ENCODE measurements around the gene LFNG. TPM values are rescaled to one million over a fixed set of nuclear protein-coding genes. Genes with fewer than 3 reads are reported as not detected.
A peak's percentile ranks its signal among the peaks of the same experiment; 100 is the strongest.

The LFNG gene
- total RNA-seq, 1 donor from 2014 or later: 58.0 TPM

DNA sequence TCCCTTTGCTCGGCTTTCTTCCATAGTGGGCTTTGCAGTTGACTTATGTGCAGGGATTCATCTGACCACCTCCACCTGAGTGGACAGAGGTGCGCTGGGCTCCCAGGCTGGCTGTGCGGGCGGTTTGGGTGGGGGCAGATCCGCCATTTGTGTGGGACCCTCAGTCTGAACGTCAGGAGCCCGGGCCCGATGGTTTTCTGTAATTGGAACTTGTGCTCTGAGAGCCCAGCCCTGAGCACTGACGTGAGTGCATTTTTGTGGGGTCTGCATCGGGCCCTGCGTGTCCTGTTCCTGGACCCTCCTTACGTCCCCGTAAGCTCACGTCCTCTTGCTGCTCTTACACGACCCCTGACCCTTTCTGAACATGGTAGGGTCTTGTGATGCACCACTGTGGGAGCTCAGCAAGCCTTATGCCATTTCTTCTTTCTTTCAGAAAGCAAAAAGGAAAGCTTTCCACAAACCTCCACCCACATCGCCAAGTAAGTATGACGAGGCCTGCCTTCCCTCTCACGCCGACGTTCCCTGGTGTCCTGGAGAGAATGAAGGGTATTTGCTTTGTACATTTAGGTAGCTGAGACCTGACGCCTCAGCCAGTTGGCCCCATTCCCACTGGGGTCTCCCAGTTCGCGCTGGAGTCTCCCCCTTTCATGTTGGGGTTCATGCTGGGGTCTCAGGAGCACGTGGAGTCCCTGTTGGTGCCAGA is 49.1 kb downstream of the LFNG start:
- Mint-ChIP-seq H3K9me3 (no peaks in the 10 kb centered on the region), H3K27ac (peak overlapping the region; percentile 42), H3K27me3 (ENCODE audit: insufficient read depth, low read depth) (no peaks in the 10 kb centered on the region), H3K4me3 (no peak overlapping the region), H3K36me3 (peaks cover 6% of the 10 kb centered on the region), H3K4me1 (peaks cover 50% of the 10 kb centered on the region)
- no peak for DNase-seq (ENCODE audit: low spot score)
- Histone ChIP-seq H3K4me2 (peak overlapping the region; percentile 60), H3K9me3 (ENCODE audit: low read depth) (no peaks in the 10 kb centered on the region), H3K4me3 (no peak overlapping the region), H3K27me3 (no peaks in the 10 kb centered on the region), H3K4me1 (peaks cover 32% of the 10 kb centered on the region), H2AFZ (replicated peaks) (no peak overlapping the region), H3K9ac (no peak overlapping the region), H4K20me1 (ENCODE audit: low read depth) (peaks cover 4% of the 10 kb centered on the region), H3K27ac (no peak overlapping the region), H3F3A (ENCODE audit: low read depth) (peaks cover 24% of the 10 kb centered on the region), H3K36me3 (no peaks in the 10 kb centered on the region), H3K79me2 (ENCODE audit: low read depth) (peaks cover 6% of the 10 kb centered on the region)
- TF ChIP-seq, protein P1, sequence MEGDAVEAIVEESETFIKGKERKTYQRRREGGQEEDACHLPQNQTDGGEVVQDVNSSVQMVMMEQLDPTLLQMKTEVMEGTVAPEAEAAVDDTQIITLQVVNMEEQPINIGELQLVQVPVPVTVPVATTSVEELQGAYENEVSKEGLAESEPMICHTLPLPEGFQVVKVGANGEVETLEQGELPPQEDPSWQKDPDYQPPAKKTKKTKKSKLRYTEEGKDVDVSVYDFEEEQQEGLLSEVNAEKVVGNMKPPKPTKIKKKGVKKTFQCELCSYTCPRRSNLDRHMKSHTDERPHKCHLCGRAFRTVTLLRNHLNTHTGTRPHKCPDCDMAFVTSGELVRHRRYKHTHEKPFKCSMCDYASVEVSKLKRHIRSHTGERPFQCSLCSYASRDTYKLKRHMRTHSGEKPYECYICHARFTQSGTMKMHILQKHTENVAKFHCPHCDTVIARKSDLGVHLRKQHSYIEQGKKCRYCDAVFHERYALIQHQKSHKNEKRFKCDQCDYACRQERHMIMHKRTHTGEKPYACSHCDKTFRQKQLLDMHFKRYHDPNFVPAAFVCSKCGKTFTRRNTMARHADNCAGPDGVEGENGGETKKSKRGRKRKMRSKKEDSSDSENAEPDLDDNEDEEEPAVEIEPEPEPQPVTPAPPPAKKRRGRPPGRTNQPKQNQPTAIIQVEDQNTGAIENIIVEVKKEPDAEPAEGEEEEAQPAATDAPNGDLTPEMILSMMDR (IDR thresholded peaks at IDR 0.05): no peak
- no peak for TF ChIP-seq EZH2 (IDR thresholded peaks at IDR 0.05)
- no peak for TF ChIP-seq EZH2phosphoT487 (IDR thresholded peaks at IDR 0.05)

DNA sequence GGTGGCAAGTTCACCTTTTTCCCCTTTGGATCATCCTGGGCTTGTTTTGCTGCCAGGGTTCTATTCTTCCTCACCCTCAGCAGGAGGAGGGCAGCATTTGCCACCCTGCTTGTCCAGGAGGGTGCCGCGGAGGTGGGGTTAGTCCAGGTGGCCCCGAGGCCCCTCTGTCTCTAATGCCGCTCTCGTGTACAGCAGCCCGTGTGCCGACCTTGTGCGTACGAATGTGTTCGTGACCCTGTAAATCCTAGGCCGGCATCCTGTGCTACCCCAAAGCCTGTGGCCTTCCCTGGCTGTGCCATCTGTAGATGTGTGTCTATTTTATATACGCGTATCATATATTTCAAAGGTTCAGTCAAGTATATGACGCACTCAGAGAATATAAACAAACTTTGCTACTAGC is 49.8 kb downstream of the LFNG start:
- H3K27ac Mint-ChIP-seq: no peak overlapping the region
- H3K4me1 Mint-ChIP-seq: peaks cover 55% of the 10 kb centered on the region
- peaks cover 10% of the 10 kb centered on the region for H4K20me1 ChIP-seq (ENCODE audit: low read depth)
- no peaks in the 10 kb centered on the region for H3K27me3 ChIP-seq
- H3K4me3 Mint-ChIP-seq: no peak overlapping the region
- DNase-seq (ENCODE audit: low spot score): no peak
- H3K36me3 Mint-ChIP-seq: peaks cover 9% of the 10 kb centered on the region
- H3K9me3 ChIP-seq (ENCODE audit: low read depth): no peaks in the 10 kb centered on the region
- H3K4me2 ChIP-seq: peak overlapping the region; percentile 60
- peaks cover 32% of the 10 kb centered on the region for H3K4me1 ChIP-seq
- H3K27me3 Mint-ChIP-seq (ENCODE audit: insufficient read depth, low read depth): no peaks in the 10 kb centered on the region
- TF ChIP-seq EZH2phosphoT487 (IDR thresholded peaks at IDR 0.05) (no peak), EZH2 (IDR thresholded peaks at IDR 0.05) (no peak)
- TF ChIP-seq, protein P1 (IDR thresholded peaks at IDR 0.05): no peak
- peaks cover 28% of the 10 kb centered on the region for H3F3A ChIP-seq (ENCODE audit: low read depth)
- no peak overlapping the region for H3K9ac ChIP-seq
- no peaks in the 10 kb centered on the region for H3K9me3 Mint-ChIP-seq
- H2AFZ ChIP-seq (replicated peaks): no peak overlapping the region
- no peaks in the 10 kb centered on the region for H3K36me3 ChIP-seq
- H3K79me2 ChIP-seq (ENCODE audit: low read depth): peaks cover 5% of the 10 kb centered on the region
- no peak overlapping the region for H3K27ac ChIP-seq
- H3K4me3 ChIP-seq: no peak overlapping the region

DNA sequence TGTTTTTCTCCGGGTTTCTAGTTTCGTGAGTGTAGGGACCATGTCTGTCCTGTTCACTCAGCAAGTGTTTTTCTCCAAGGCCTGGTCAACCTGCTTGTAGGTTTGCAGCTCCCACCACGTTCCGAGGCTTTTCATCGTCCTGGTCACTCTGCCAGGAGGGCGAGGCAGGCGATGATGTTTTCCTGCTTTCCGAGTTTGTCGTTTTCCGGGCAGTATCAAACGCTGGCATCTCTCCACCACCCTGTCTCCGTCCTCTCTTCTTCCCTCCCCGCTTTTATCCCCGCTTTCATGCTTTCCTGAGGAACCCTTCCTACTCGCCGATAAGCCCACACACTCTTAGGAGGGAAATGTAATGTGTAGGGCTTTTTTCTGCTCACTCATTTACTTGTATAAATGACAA is 50.4 kb downstream of the LFNG start:
- no peak for TF ChIP-seq EZH2phosphoT487 (IDR thresholded peaks at IDR 0.05)
- TF ChIP-seq EZH2 (IDR thresholded peaks at IDR 0.05): no peak
- TF ChIP-seq, protein P1 (IDR thresholded peaks at IDR 0.05): no peak
- H2AFZ ChIP-seq (replicated peaks): no peak overlapping the region
- no peak overlapping the region for H3K9ac ChIP-seq
- Mint-ChIP-seq H3K27ac (no peak overlapping the region), H3K4me1 (peaks cover 55% of the 10 kb centered on the region), H3K36me3 (peaks cover 14% of the 10 kb centered on the region), H3K4me3 (no peak overlapping the region), H3K9me3 (no peaks in the 10 kb centered on the region), H3K27me3 (ENCODE audit: insufficient read depth, low read depth) (no peaks in the 10 kb centered on the region)
- no peaks in the 10 kb centered on the region for H3K79me2 ChIP-seq (ENCODE audit: low read depth)
- no peaks in the 10 kb centered on the region for H3K36me3 ChIP-seq
- H3K27me3 ChIP-seq: no peaks in the 10 kb centered on the region
- peaks cover 10% of the 10 kb centered on the region for H4K20me1 ChIP-seq (ENCODE audit: low read depth)
- H3K4me2 ChIP-seq: no peak overlapping the region
- H3F3A ChIP-seq (ENCODE audit: low read depth): peaks cover 31% of the 10 kb centered on the region
- no peaks in the 10 kb centered on the region for H3K9me3 ChIP-seq (ENCODE audit: low read depth)
- H3K27ac ChIP-seq: no peak overlapping the region
- peaks cover 38% of the 10 kb centered on the region for H3K4me1 ChIP-seq
- H3K4me3 ChIP-seq: no peak overlapping the region
- DNase-seq (ENCODE audit: low spot score): no peak

Measured in neural progenitor cell (in vitro differentiated cells).